Naive B cell (primary cell): ENCODE results near the gene CD79A. TPM values are rescaled to one million over a fixed set of nuclear protein-coding genes. Genes with fewer than 3 reads are reported as not detected.
A peak's percentile ranks its signal among the peaks of the same experiment; 100 is the strongest.
"Not testable (repeated sequence)": the region's sequence is repeated elsewhere in the genome, so short reads cannot be mapped to it uniquely, and the experiment has no call there.

Experiments used
- ATAC-seq, 2 donors: fragments of 150-1000 bp; cut with Tn5 transposase; 2 replicates each; pipeline ENCODE4 v1.10.0; 2021; ENCODE audit warnings: low read depth in 2 of 2, mild to moderate bottlenecking in 2 of 2, moderate library complexity in 2 of 2
- DNase-seq: peaks from one replicate; pipeline ENCODE4 v3.0.0; 2022
- H3K27ac Mint-ChIP-seq, 6 donors: one replicate each; pipeline ENCODE4 v1.8.0; 2020 to 2022; ENCODE audit warnings: mild to moderate bottlenecking in 6 of 6, mixed read lengths in 6 of 6, moderate library complexity in 5 of 6, inconsistent platforms in 2 of 6
- H3K27me3 Mint-ChIP-seq, 3 donors: one replicate each; pipeline ENCODE4 v1.8.0; 2021 to 2022; ENCODE audit warnings: mixed read lengths in 3 of 3, mild to moderate bottlenecking in 1 of 3
- H3K36me3 Mint-ChIP-seq, 2 donors: one replicate each; pipeline ENCODE4 v1.8.0; 2020 to 2022; ENCODE audit warnings: mixed read lengths in 2 of 2, inconsistent platforms in 1 of 2, mild to moderate bottlenecking in 1 of 2
- H3K4me1 Mint-ChIP-seq, 3 donors: one replicate each; pipeline ENCODE4 v1.8.0; 2020 to 2022; ENCODE audit warnings: mixed read lengths in 3 of 3, inconsistent platforms in 1 of 3, mild to moderate bottlenecking in 1 of 3, moderate library complexity in 1 of 3
- H3K4me3 Mint-ChIP-seq, 8 donors: one replicate each; pipeline ENCODE4 v1.8.0; 2020 to 2022; ENCODE audit warnings: mild to moderate bottlenecking in 8 of 8, mixed read lengths in 8 of 8, moderate library complexity in 8 of 8, inconsistent platforms in 2 of 8
- H3K9me3 Mint-ChIP-seq, 7 donors: one replicate each; pipeline ENCODE4 v1.8.0; 2020 to 2022; ENCODE audit warnings: mixed read lengths in 7 of 7, mild to moderate bottlenecking in 5 of 7, inconsistent platforms in 2 of 7, moderate library complexity in 1 of 7
- polyA plus RNA-seq, 6 donors: library from polyadenylated mRNA; unstranded; fragments of 300-500 nt; fragmentation: Illumina TruSeq; gene quantifications; one replicate each; pipeline ENCODE4 v1.2.3, GENCODE V29; 2021; ENCODE audit warnings: low read depth in 6 of 6

Gene CD79A
- polyA plus RNA-seq, 6 donors from 2014 or later, result 3,426 to 4,601 (median 4,008) TPM

- Mint-ChIP-seq H3K4me1 (peaks cover 46 to 84% (median 62%) of the 10 kb centered on the region in 3 donors), H3K27ac (peak overlapping the region in 5 of 6 donors; percentile 44 to 94 (median 86)), H3K4me3 (peak overlapping the region in 1 of 8 donors; percentile 78), H3K27me3 (no peaks in the 10 kb centered on the region), H3K36me3 (peaks cover 11 to 19% of the 10 kb centered on the region in 2 donors), H3K9me3 (no peaks in the 10 kb centered on the region)
- DNase-seq (no peak), ATAC-seq (no peak)
These were observed 8.7 kb upstream of the CD79A start for GRCh38 chr19:41868120-41868988.

- Mint-ChIP-seq H3K27me3 (no peaks in the 10 kb centered on the region), H3K9me3 (no peaks in the 10 kb centered on the region), H3K4me1 (peaks cover 45 to 85% (median 60%) of the 10 kb centered on the region in 3 donors), H3K4me3 (no peak overlapping the region), H3K27ac (peak overlapping the region in 2 of 6 donors; percentile 14 to 94), H3K36me3 (peaks cover 10 to 13% of the 10 kb centered on the region in 2 donors)
- ATAC-seq (no peak), DNase-seq (no peak)
These were observed 8.1 kb upstream of the CD79A start for GRCh38 chr19:41868989-41869300.

DNA sequence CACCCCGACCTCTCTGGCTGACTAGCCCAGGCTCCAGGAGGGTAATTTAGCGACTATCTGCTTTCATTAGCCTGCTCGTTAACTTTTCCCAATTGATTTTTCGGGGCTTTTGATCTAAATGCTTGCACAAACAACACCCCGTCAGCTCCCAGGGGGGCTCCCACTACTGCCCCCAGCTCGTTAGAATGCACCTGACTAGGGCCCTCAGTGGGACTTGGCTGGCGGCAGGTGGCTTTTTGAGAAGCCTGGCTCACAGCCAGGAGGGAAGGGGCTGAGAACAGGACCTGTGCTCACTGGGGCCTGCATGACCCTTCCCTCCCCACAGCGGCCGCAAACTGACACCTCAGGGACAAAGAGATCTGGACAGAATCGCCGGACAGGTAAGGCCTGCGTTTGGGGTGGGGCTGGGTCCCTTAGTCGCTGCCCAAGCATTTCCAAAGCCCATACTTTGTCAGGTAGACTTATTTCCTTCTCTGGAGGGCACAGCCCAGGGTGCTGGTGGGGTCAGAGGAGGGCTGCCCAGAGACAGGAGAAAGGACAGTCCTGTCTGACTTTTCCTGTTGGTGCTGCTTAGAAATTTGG is 7.6 kb upstream of the CD79A start:
- H3K27ac Mint-ChIP-seq, result peak overlapping the region in 3 of 6 donors; percentile 84 to 94 (median 85)
- H3K4me3 Mint-ChIP-seq, result peak overlapping the region in 3 of 8 donors; percentile 16 to 70 (median 42)
- no peaks in the 10 kb centered on the region for H3K27me3 Mint-ChIP-seq
- H3K36me3 Mint-ChIP-seq, result peaks cover 7 to 8% of the 10 kb centered on the region in 2 donors
- ATAC-seq (no peak), DNase-seq (no peak)
- H3K9me3 Mint-ChIP-seq, result no peaks in the 10 kb centered on the region
- peaks cover 40 to 85% (median 55%) of the 10 kb centered on the region in 3 donors for H3K4me1 Mint-ChIP-seq

DNA sequence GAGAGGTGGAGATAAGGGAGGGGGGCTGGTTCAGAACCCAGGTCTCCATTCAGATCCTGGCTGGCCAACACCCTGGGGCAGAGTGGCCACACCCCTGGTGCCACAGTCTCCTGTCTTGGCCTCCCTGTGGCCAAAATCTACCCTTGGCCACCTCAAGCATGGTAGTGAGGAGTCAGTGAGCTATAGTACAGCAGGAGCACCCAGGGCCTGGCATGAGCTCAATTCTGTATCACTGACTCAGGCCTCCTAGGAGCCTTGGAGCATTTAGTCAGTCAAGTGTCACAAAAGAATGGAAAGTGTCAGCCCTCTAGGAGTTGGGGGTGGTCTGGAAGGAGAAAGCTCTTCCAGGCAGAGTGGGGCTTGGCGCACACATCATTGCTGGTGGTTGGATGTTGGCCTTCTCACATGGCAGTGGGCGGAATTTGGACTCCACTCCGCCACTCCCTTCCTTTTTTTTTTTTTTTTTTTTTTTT is 6.6 kb upstream of the CD79A start:
- peak overlapping the region in 5 of 6 donors; percentile 60 to 97 (median 66) for H3K27ac Mint-ChIP-seq
- peak overlapping the region in 7 of 8 donors; percentile 20 to 76 (median 56) for H3K4me3 Mint-ChIP-seq
- H3K27me3 Mint-ChIP-seq, result no peaks in the 10 kb centered on the region
- peaks cover 7 to 8% of the 10 kb centered on the region in 2 donors for H3K36me3 Mint-ChIP-seq
- ATAC-seq (no peak), DNase-seq (no peak)
- H3K4me1 Mint-ChIP-seq, result peaks cover 43 to 89% (median 56%) of the 10 kb centered on the region in 3 donors
- H3K9me3 Mint-ChIP-seq, result no peaks in the 10 kb centered on the region

- no peaks in the 10 kb centered on the region for H3K27me3 Mint-ChIP-seq
- peak; percentile 28 to 37 for ATAC-seq
- H3K27ac Mint-ChIP-seq, result peak overlapping the region; percentile 92 to 97 (median 96)
- DNase-seq, result peak; percentile 73
- peaks cover 45 to 89% (median 56%) of the 10 kb centered on the region in 3 donors for H3K4me1 Mint-ChIP-seq
- H3K36me3 Mint-ChIP-seq, result peaks cover 7 to 8% of the 10 kb centered on the region in 2 donors
- no peaks in the 10 kb centered on the region for H3K9me3 Mint-ChIP-seq
- H3K4me3 Mint-ChIP-seq, result peak overlapping the region; percentile 16 to 91 (median 80)
These were observed 5.3 kb upstream of the CD79A start for GRCh38 chr19:41871573-41872383.

- Mint-ChIP-seq H3K4me3 (peak overlapping the region in 4 of 8 donors; percentile 25 to 84 (median 34)), H3K27ac (peak overlapping the region in 3 of 6 donors; percentile 67 to 97 (median 94)), H3K36me3 (peaks cover 7 to 10% of the 10 kb centered on the region in 2 donors), H3K27me3 (no peaks in the 10 kb centered on the region), H3K9me3 (no peaks in the 10 kb centered on the region), H3K4me1 (peaks cover 45 to 88% (median 56%) of the 10 kb centered on the region in 3 donors)
- DNase-seq (no peak), ATAC-seq (no peak)
These were observed 4.7 kb upstream of the CD79A start for GRCh38 chr19:41872384-41872774.

DNA sequence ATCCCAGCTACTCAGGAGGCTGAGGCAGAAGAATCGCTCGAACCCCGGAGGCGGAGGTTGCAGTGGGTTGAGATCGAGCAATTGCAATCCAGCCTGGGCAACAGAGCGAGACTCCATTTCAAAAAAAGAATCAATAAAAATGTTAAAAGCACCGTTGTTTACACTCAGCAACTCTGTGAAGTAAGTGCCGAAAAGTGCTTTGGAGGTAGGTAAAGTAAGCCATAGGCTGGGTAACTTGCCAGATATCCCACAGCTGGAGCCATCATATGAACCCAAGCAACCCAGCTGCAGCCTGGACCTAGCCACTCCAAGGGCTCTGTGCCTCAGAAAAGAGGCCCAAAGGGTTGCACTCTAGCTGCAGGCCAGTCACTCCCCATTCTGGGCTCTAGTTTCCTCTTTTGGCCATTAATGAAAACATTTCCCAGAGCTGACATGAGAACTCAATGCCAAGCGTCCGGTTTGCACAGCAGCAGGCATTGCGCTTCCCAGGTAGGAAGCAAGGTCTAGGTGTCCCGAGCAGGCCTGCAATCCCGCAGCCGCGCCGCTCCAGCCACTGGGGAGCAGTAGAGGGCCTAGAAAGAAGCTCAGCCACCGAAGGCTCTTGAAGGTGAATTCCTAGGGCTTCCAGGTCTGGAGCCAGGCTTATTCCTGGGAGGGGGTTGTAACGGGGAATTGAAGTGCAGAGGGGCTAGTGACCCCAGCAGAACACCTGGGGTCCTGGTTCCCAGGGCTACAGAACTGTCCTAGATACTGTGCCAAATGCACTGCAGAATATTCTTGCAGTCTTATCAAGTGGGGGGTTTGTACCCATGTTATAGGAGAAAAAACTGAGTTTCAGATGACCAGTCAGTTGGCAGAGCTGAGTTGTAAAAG is 4.1 kb upstream of the CD79A start:
- H3K4me3 Mint-ChIP-seq, result peak overlapping the region; percentile 57 to 91 (median 80)
- H3K27me3 Mint-ChIP-seq, result no peaks in the 10 kb centered on the region
- H3K9me3 Mint-ChIP-seq, result no peaks in the 10 kb centered on the region
- H3K27ac Mint-ChIP-seq, result peak overlapping the region; percentile 32 to 99 (median 96)
- peak; percentile 64 for DNase-seq
- H3K4me1 Mint-ChIP-seq, result peaks cover 44 to 84% (median 52%) of the 10 kb centered on the region in 3 donors
- peaks cover 7 to 11% of the 10 kb centered on the region in 2 donors for H3K36me3 Mint-ChIP-seq
- ATAC-seq, result no peak

DNA sequence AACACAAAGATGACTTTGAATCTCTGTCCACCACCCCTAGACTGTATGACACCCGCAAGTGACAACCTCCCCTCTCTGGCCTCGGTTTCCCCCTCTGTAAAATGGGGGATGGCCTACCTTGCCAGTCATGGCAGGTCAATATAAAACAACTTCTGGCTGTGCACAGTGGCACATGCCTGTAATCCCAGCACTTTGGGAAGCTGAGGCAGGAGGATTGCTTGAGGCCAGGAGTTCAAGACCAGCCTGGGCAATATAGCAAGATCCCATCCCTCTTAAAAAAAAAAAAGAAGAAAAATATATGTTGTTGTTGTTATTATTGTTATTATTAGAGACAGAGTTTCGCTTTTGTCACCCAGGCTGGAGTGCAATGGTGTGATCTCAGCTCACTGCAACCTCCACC is 1.1 kb upstream of the CD79A start:
- not testable (repeated sequence) for ATAC-seq, DNase-seq, H3K27me3 Mint-ChIP-seq, H3K9me3 Mint-ChIP-seq
- Mint-ChIP-seq H3K4me3 (peak overlapping the region; percentile 87 to 100 (median 99)), H3K4me1 (peaks cover 44 to 83% (median 56%) of the 10 kb centered on the region in 3 donors), H3K36me3 (peaks cover 6 to 15% of the 10 kb centered on the region in 2 donors), H3K27ac (peak overlapping the region; percentile 97 to 100 (median 98))

DNA sequence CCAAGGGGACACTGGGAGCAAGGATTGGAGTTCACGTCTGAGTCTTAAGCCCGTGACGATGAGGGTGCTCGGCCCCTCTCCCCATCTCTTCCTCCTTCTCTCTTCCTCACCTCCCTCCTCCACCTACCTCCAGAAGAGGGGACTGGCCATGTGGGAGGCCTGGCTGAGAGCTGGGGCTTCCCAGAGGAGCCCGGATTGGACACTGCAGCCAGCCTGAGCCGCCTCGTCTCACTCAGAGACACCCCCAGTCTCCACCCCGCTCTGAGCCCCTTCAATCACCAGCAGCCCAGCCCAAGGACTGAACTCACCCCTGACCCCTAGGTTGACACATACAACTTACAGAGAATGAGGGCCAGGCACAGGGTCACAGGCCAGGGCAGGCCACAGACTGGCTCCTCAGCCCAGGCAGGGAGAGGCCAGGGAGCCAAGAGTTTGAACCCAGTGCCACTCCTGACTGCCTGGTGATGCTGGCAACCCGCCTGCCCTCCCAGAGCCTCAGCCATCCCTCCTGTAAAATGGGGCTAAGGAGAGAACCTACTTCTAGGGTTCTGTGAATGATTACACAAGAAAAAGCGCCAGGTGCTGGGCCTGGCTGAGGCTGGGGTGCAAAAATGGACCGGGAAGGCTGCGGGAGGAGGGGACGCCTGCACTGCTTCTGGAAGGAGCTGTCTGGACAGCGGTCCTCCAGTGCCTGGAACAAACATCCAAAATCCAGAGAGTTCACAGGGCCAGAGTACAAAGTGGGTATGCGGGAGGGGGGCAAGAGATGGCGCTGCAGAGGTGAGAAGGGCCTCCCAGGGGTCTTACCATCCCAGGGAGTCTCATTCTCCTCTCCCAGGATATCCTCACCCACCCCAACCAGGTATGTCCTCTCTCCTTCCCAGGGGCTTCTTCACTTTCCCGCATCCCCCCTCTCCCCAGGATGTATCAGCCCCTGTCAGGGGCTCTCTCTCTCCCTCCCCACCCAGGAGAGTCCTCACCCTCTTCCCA is 1.1 kb downstream of the CD79A start:
- Mint-ChIP-seq H3K9me3 (no peaks in the 10 kb centered on the region), H3K27me3 (no peaks in the 10 kb centered on the region), H3K27ac (peak overlapping the region; percentile 97 to 100 (median 98)), H3K4me1 (peaks cover 37 to 76% (median 52%) of the 10 kb centered on the region in 3 donors), H3K4me3 (peak overlapping the region; percentile 92 to 100 (median 99)), H3K36me3 (peaks cover 0 to 26% of the 10 kb centered on the region in 2 donors)
- no peak for DNase-seq
- no peak for ATAC-seq

GRCh38 chr19:41879080-41879479 is 2.0 kb downstream of the CD79A start:
- peak overlapping the region; percentile 18 to 98 (median 86) for H3K27ac Mint-ChIP-seq
- H3K4me1 Mint-ChIP-seq, result peaks cover 39 to 70% (median 46%) of the 10 kb centered on the region in 3 donors
- ATAC-seq (no peak), DNase-seq (no peak)
- H3K27me3 Mint-ChIP-seq, result no peaks in the 10 kb centered on the region
- no peaks in the 10 kb centered on the region for H3K9me3 Mint-ChIP-seq
- H3K4me3 Mint-ChIP-seq, result peak overlapping the region; percentile 92 to 100 (median 99)
- H3K36me3 Mint-ChIP-seq, result peaks cover 0 to 26% of the 10 kb centered on the region in 2 donors

DNA sequence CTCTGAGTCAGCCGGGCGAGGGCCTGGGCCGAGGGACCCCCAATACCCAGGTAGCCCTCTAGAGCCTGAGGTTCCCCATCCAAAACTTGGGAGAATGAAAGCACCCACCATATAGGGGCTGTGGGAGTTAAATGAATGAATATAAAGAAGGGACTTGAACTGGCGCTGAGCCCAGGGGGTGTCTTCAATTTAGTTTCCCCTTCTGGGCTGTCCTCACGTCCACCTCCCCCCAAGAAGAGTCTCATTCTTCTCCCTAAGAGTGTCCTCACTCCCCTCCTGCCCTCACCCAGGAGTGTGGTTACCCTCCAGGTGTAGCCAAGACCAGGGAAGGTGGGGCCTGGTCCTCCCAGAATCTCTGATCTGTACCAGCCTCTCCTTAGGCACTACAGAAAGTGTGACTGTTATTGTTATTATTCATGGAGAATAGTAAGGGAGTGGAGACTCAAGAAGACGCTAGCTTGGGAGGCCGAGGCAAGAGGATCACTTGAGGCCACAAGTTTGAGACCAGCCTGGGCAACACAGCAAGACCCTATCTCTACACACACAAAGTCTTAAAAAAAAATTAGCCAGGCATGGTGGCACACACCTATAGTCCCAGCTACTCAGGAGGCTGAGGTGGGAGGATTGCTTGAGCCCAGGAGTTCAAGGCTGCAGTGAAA is 2.7 kb downstream of the CD79A start:
- peak overlapping the region; percentile 66 to 98 (median 82) for H3K27ac Mint-ChIP-seq
- no peaks in the 10 kb centered on the region for H3K27me3 Mint-ChIP-seq
- DNase-seq (no peak), ATAC-seq (no peak)
- no peaks in the 10 kb centered on the region for H3K9me3 Mint-ChIP-seq
- H3K4me3 Mint-ChIP-seq, result peak overlapping the region; percentile 92 to 100 (median 99)
- peaks cover 0 to 26% of the 10 kb centered on the region in 2 donors for H3K36me3 Mint-ChIP-seq
- H3K4me1 Mint-ChIP-seq, result peaks cover 42 to 67% (median 49%) of the 10 kb centered on the region in 3 donors
